OCI-LY3 (cell line): ENCODE data around the gene TMEM87B.

Source experiments
- H2AFZ ChIP-seq: fragments of 200-600, 300-600 bp; shearing (Covaris generic); 2 replicates; pipeline ENCODE4 v1.6.0; 2014; ENCODE audit warnings: antibody characterized with exemption, low read depth, low read length
- H3K27ac ChIP-seq: fragments of 200-600, 300-600 bp; sonication (generic); 2 replicates; pipeline ENCODE4 v1.5.1; 2014; ENCODE audit warnings: mild to moderate bottlenecking, low read length, moderate library complexity, mixed read lengths
- H3K27me3 ChIP-seq: fragments of 200-600, 300-600 bp; sonication (generic); 2 replicates; pipeline ENCODE4 v1.6.1; 2014; ENCODE audit warnings: low read depth, low read length, mixed read lengths
- H3K36me3 ChIP-seq: fragments of 200-600, 300-600 bp; sonication (generic); replicated peaks from 2 replicates; pipeline ENCODE3; 2014; ENCODE audit warnings: low read depth, low read length, mixed read lengths
- H3K4me1 ChIP-seq: fragments of 300-600, 200-600 bp; sonication (generic); 2 replicates; pipeline ENCODE4 v1.6.1; 2014; ENCODE audit warnings: low read length, mixed read lengths
- H3K4me2 ChIP-seq: fragments of 200-600, 300-600 bp; sonication (generic); 2 replicates; pipeline ENCODE4 v1.6.1; 2014; ENCODE audit warnings: low read length, mixed read lengths
- H3K4me3 ChIP-seq: fragments of 300-600, 200-600 bp; sonication (generic); 2 replicates; pipeline ENCODE4 v1.5.1; 2014; ENCODE audit warnings: antibody characterized with exemption, mild to moderate bottlenecking, low read length, moderate library complexity
- H3K79me2 ChIP-seq: fragments of 300-600, 200-600 bp; shearing (Covaris generic); 2 replicates; pipeline ENCODE4 v1.6.1; 2014; ENCODE audit warnings: mild to moderate bottlenecking, low read length, mixed read lengths
- H3K9ac ChIP-seq: fragments of 300-600, 200-600 bp; shearing (Covaris generic); 2 replicates; pipeline ENCODE4 v1.6.0; 2014; ENCODE audit warnings: mild to moderate bottlenecking, low read length, moderate library complexity
- H3K9me3 ChIP-seq: fragments of 200-600, 300-600 bp; shearing (Covaris generic); 2 replicates; pipeline ENCODE4 v1.6.1; 2014; ENCODE audit warnings: low read length, mixed read lengths; ENCODE audit not compliant: insufficient read depth
- H4K20me1 ChIP-seq: fragments of 200-600, 300-600 bp; sonication (generic); 2 replicates; pipeline ENCODE4 v1.6.1; 2016; ENCODE audit warnings: low read length, mixed read lengths; ENCODE audit not compliant: insufficient read depth
- CTCF ChIP-seq: fragments of 200-600, 300-600 bp; sonication (generic); IDR thresholded peaks from 2 replicates; pipeline ENCODE4 v1.5.1; 2014; ENCODE audit warnings: antibody characterized with exemption, low read length, low read depth
- EZH2phosphoT487 ChIP-seq: fragments of 200-600 bp; shearing (Covaris generic); IDR thresholded peaks from 2 replicates; pipeline ENCODE4 v1.6.1; 2018; ENCODE audit warnings: antibody characterized with exemption, mixed run types, low read depth

TMEM87B gene

DNA sequence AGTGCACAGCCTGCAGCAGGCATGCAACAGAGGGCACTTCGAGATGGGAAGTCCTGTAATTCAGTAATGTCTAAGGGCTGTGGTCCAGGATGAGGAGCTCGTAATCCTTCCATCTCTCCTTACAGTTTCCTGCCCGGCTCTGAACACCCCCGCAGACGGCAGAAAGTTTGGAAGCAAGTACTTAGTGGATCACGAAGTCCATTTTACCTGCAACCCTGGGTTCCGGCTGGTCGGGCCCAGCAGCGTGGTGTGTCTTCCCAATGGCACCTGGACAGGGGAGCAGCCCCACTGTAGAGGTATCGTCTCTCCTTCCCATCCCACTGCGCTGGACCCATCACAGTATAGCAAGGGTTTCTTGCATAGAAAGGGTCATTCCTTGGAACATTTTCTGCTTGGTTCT lies 109.8 kb downstream of the TMEM87B start:
- H3K36me3 ChIP-seq: no peaks in the 10 kb centered on the region
- no peak overlapping the region for H3K27ac ChIP-seq
- H3K9me3 ChIP-seq: no peaks in the 10 kb centered on the region
- no peak overlapping the region for H2AFZ ChIP-seq
- H3K4me2 ChIP-seq: no peak overlapping the region
- no peaks in the 10 kb centered on the region for H3K4me1 ChIP-seq
- no peak overlapping the region for H3K9ac ChIP-seq
- TF ChIP-seq EZH2phosphoT487 (no peak), CTCF (no peak)
- no peak overlapping the region for H3K4me3 ChIP-seq
- H3K79me2 ChIP-seq: no peaks in the 10 kb centered on the region
- H3K27me3 ChIP-seq: no peaks in the 10 kb centered on the region
- H4K20me1 ChIP-seq: no peaks in the 10 kb centered on the region

GRCh38 chr2:112165296-112165695 lies 110.2 kb downstream of the TMEM87B start:
- H3K36me3 ChIP-seq: no peaks in the 10 kb centered on the region
- H3K4me1 ChIP-seq: no peaks in the 10 kb centered on the region
- H3K4me2 ChIP-seq: no peak overlapping the region
- H2AFZ ChIP-seq: no peak overlapping the region
- no peak overlapping the region for H3K4me3 ChIP-seq
- no peak for TF ChIP-seq CTCF
- no peak for TF ChIP-seq EZH2phosphoT487
- H3K79me2 ChIP-seq: no peaks in the 10 kb centered on the region
- H4K20me1 ChIP-seq: no peaks in the 10 kb centered on the region
- no peaks in the 10 kb centered on the region for H3K27me3 ChIP-seq
- H3K9ac ChIP-seq: no peak overlapping the region
- no peaks in the 10 kb centered on the region for H3K9me3 ChIP-seq
- no peak overlapping the region for H3K27ac ChIP-seq

GRCh38 chr2:112166806-112167499 lies 111.9 kb downstream of the TMEM87B start:
- Histone ChIP-seq H3K9me3 (no peaks in the 10 kb centered on the region), H3K79me2 (no peaks in the 10 kb centered on the region), H4K20me1 (no peaks in the 10 kb centered on the region), H3K4me3 (no peak overlapping the region), H3K27ac (no peak overlapping the region), H3K27me3 (no peaks in the 10 kb centered on the region), H3K4me2 (no peak overlapping the region), H3K9ac (no peak overlapping the region), H2AFZ (no peak overlapping the region), H3K4me1 (no peaks in the 10 kb centered on the region), H3K36me3 (no peaks in the 10 kb centered on the region)
- TF ChIP-seq EZH2phosphoT487: no peak
- no peak for TF ChIP-seq CTCF

GRCh38 chr2:112168422-112169124 lies 113.5 kb downstream of the TMEM87B start:
- H3K27ac ChIP-seq: no peak overlapping the region
- no peaks in the 10 kb centered on the region for H3K9me3 ChIP-seq
- no peak overlapping the region for H2AFZ ChIP-seq
- H4K20me1 ChIP-seq: no peaks in the 10 kb centered on the region
- peaks cover 9% of the 10 kb centered on the region for H3K4me1 ChIP-seq
- no peaks in the 10 kb centered on the region for H3K79me2 ChIP-seq
- H3K9ac ChIP-seq: no peak overlapping the region
- H3K4me3 ChIP-seq: no peak overlapping the region
- no peaks in the 10 kb centered on the region for H3K36me3 ChIP-seq
- TF ChIP-seq EZH2phosphoT487: no peak
- TF ChIP-seq CTCF: no peak
- no peak overlapping the region for H3K4me2 ChIP-seq
- no peaks in the 10 kb centered on the region for H3K27me3 ChIP-seq
